GM12874 (cell line): ENCODE results near the gene PNRC2.

Experiments
- CTCF ChIP-seq: IDR thresholded peaks from 2 replicates; pipeline ENCODE4 v1.5.1; 2011; ENCODE audit warnings: low read depth, mild to moderate bottlenecking, control low read depth, low read length, moderate library complexity; ENCODE audit not compliant: insufficient read depth

Gene PNRC2

GRCh38 chr1:23916209-23917131, 43.2 kb upstream of the PNRC2 start:
- TF ChIP-seq CTCF = peak; percentile 88

GRCh38 chr1:23922321-23922943, 37.2 kb upstream of the PNRC2 start:
- no peak for TF ChIP-seq CTCF

GRCh38 chr1:23923592-23924499, 35.8 kb upstream of the PNRC2 start:
- TF ChIP-seq CTCF = no peak

GRCh38 chr1:23924601-23925000, 35.0 kb upstream of the PNRC2 start:
- TF ChIP-seq CTCF = no peak

GRCh38 chr1:23925279-23925678, 34.3 kb upstream of the PNRC2 start:
- no peak for TF ChIP-seq CTCF

- TF ChIP-seq CTCF = no peak
These were observed 32.5 kb upstream of the PNRC2 start for GRCh38 chr1:23927097-23927496.

GRCh38 chr1:23928789-23929188, 30.8 kb upstream of the PNRC2 start:
- no peak for TF ChIP-seq CTCF
